ENCODE measurements around the gene TMEM9. TPM values are rescaled to one million over a fixed set of nuclear protein-coding genes. Genes with fewer than 3 reads are reported as not detected.
A peak's percentile ranks its signal among the peaks of the same experiment; 100 is the strongest.

Gene TMEM9
- polyA plus RNA-seq, 10 donors, result 40.6 to 78.4 (median 58.4) TPM

DNA sequence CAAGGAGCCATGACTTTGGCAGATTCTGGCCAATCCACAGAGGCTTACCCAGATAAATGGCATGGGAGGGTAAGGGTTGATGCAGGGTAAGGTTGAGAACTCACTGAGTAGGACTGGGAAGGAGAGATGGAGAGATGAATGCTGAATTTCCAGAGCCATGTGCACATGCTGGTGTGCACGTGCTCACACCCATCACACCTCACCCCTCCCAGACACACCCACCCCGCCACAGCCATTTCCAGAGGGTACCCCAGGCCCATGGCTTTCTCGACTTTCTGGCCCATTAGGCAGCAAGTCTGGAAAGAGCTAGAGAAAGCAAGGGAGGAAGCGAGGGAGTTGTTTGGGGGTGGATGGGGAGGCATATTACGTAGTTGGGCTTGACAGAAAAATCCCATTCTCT lies 43.7 kb downstream of the TMEM9 start:
- no peak for DNase-seq

DNA sequence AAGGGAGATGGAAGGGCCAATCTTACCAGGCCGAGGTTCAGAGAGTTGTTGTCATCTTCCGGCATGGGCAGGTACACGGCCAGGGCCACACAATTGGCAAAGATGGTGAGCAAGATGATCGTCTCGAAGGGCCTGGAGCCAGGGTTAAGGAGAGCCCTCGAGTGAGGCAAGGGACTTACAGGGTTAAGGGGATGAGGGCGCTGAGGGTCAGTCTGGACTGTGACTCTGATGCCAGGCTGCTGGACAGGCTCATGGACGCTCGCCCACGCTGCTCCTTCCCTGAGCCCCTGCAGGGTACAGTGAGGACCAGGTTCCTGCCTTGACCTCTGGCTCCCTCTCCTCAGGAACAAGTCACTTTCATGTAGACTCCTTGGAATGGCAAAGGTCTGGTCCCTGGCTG lies 44.1 kb downstream of the TMEM9 start:
- DNase-seq, result no peak

DNA sequence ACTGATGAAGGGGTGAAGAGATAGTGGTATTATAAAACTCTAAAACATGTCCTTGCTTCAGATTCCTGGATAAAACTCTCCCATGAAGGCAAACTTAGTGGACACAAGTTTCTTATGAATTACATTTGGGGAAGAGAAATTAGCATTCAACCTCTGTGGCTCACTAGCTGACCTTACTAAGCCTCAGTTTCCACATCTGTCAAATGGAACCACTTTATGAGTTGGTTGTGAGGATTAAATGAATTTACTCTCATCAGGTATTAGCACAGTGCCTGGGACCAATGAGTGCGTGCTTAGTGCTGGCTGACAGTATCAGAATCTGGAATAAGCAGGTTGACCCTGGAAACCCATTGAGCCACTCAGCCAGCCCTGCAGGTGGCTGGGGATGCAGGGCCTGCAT lies 44.6 kb downstream of the TMEM9 start:
- no peak for DNase-seq

DNA sequence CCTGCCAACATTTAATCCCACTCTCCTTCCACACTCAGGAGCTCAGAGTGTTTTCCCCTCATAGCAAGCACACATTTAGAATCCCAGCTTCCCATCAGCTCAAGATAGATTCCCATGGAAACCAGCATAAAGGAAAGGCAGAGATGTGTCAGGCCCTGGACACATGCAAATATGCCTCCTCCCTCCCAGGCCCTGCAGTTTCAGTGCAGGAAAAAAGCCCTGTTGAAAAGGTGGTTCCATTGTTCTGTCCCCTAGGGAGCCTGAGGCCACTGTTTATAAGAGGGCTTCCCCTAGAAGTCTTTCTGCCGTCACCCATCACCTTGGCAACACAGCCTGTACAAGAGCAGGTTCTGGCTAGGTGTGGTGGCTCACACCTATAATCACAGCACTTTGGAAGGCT lies 45.7 kb downstream of the TMEM9 start:
- no peak for DNase-seq

DNA sequence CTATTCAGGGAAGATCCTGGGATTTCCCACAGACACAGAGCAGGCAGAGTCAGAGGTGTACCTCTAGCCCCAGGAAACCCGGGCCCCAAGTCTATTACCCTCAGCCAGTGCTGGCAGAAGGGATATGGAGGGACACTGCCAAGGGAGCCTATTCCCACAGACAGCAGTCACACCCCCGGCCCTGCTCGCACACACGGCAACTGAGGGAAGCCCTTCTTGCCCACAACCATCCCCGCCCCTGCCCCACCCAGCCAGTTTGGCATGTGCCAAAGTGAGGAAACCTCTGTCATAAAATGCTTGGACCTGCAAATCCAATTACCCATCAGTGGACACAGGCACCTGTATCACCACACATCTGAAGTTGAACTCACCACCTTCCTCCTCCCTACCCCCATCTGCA lies 48.6 kb downstream of the TMEM9 start:
- DNase-seq, result no peak

DNA sequence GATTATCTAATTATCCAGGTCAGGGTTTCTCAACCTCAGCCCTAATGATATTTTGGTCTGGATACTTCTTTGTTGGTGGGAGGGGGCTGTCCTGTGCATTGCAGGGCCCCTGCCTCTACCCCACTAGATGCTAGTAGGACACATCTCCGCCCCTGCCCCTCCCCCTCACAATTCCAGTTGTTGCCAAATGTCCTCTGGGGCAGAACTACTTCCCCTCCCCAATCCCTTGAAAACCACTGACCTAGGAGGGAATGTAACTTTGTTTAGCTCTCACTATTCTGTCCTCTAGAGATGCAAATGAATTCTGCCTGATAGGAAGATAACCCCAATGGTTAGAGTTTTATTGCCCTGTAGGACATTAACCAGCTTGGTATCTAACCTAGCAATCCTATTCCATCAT lies 50.1 kb downstream of the TMEM9 start:
- no peak for DNase-seq

DNA sequence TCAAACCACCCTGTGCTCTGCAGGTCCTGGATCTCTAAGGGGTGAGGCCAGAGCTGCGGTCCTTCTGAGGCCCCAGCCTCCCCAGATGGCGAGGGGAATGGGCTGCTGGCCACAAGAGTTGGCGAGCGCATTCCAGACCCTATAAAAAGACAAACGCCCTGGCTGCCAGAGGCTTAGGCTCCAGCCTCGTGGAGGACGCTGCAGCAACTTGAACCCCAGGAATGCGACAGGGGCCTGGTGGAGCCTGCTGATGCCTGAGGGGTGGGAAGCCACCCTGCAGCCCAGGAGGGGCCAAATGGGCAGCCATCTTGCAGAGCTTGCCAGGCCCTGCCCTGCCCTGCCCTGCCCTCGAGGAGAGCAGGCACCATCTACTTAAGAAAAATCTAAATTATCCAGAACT lies 50.6 kb downstream of the TMEM9 start:
- peak in 1 of 3 donors; percentile 42 for DNase-seq

DNA sequence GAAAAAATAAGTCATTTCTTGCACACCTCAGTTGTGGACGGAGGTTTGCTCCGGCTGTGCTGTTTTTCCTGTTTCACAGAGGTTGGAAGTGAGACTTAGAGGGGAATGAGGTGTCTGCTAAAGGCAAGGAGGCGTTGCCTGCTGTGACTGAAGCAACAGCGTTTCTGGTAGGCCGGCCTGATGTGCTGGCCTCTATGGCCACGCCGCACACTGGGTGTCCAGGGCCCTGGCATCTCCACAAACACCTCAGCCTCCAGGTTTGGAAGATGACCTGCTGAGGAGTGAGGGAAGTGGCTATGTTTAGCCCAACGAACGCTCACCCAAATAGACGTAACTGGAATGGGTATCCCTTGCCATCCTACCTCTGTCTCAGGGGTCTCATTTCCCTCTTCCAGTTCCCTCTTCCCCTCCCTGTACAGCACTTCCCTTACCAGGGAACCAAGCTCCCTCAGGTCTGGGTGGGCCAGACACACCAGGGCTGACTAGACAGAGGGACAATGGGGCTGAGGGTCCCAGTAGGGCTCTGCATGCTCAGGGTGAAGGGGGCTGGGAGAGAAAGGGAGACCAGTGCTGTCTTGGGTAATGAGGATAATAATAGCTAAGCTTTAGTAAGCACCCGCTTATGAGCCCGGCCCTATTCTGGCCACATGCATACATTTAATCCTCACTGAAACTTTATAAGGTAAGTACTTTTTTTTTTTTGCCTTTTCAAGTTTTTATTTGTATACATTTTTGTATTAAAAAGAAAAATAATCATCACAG lies 53.9 kb downstream of the TMEM9 start:
- DNase-seq, result no peak

DNA sequence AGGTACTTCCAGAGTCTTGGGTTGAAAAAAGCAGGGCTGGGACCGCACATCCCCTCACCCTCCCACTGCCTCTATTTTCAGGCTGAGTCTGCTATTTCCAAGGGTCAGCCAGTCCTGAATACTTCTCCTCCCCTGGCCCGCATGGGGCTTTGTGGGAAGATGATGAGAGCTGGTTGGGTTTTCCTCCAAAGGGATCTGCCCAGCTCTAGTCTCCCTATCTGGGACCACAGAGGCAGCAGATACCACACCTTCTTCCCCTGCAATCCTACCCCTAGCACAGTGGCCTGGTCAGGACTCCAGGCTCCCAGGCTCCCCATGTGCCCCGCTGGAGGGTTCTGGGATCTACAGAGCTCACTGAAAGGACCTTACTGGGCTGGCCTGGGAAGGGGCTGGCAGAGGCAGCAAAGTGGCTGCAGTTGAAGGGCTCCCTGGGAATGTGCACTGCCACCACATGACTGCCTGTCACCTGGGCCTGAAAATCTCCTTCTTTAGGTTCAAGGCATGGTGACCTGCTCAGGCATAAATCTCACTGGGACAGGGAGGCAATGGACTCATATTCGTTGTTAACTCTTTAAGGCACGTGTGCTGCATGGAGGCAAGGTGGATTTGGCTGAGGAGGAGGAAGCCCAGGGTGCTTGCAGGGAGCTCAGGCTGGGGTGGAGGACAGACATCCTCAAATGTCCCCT lies 55.1 kb downstream of the TMEM9 start:
- no peak for DNase-seq

DNA sequence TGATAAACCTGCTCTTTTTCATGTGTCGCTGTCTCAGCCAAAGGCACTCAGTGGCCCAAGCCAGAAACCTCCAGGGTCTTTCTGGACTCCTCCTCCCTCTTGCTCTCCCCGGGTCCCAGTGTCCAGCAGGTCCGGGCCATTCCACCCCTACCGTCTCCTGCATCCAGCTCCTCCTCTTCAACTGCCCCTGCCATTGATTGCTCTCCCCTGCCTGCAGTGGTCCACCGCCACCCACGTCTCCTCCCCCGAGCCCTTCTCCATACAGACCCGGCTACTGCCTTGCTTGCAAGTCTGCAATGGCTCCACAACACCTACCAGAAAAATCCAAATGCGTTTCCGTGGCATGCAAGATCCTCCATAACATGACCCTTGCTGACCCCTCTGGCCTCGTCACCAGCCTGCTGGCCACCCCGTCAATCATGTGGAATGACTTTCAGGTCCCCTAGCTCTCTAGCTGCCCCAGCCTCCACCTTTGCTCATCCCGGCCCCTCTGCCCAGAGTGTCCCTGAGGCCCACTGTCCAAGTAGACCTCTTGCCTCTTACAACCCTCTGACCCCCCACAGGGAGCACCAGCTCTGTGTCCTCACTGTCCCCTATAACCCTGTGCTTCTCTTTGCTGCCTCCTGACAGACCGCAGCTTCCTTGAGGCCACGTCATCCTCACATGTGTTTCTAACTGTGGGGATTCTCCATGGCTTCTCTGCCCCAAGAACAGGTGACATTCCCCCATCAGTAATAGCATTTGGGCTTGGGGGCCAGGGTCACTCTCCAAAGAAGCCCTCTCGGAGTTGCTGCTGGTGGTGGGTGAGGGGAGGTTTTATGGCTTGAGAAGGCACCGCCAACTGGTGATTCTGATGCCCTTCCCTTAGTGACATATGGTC lies 57.1 kb downstream of the TMEM9 start:
- no peak for DNase-seq

DNA sequence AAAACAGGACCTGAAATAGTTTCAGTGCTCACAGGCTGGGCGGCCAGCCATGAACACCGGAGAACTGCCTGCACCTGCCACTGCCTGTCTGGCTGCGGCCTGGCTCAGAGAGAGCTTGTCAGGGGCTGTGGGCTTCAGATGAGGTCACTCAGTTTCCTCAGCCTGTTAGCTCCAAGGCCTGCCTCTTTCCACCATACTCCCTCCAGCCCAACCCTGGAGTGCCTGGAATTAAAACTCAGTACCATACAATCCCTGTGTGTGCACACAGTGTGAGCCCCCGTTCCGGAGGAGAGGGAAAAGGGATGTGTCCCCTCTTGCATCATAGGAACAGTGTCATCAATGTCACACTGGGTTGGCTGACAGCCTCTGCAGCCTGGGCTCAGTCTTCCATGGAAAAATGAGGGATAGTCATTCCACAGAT lies 58.2 kb downstream of the TMEM9 start:
- DNase-seq, result peak; percentile 61 to 77 (median 73)

DNA sequence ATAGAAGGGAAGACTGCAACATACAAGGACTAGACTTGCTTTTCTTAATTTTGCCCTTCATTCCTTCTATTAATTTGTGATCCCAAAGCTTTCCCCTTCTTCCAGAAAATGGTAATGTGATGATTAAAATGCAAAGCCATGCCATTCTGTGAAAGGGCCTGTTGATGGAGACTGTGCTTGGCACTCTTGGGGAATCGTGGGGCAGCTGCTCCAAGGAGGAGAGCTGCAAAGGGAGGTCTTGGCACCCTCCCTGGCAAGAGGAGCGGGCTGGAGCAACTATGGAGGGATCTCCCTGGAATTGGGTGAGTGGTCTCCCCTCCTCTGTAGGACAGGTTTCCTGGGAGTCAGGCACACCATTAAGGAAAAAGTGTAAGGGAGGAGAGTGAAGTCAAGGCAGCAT lies 58.7 kb downstream of the TMEM9 start:
- no peak for DNase-seq

DNA sequence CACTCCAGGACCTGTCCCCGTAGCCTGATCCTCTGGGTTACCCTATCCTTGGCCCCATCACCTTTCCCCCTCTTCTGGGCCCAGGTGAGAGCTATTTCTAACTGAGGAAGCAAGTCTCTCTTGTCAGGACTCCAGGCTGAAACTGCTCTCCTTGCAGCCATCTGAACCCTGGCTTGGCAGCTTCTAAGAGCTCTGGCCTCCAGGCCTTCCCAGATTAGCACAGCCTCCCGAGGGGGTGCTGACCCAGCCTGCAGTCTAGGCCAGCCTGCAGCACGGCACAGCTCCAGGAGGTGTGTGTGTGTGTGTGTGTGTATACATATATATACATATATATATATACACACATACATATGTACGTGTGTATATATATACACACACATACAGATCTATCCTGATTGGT lies 59.4 kb downstream of the TMEM9 start:
- DNase-seq, result peak in 2 of 3 donors; percentile 43 to 45

DNA sequence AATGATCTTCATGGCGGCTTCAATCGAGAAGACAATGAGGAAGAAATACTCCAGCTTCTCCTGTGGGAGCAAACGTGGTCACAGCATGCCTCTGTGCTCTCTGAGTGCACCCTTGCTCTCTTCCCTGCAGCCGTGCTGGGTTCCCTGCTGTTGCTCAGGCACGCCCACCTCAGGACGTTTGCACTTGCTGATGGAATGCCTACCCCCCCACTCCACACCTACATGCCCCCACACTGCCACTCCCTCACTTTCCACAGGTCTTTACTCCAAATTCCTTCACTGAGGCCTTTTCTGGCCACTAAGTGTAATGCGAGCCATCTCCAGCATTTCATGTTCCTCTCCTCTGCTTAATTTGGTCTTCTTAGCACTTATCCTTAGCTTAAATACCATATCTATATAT lies 60.3 kb downstream of the TMEM9 start:
- DNase-seq, result no peak

DNA sequence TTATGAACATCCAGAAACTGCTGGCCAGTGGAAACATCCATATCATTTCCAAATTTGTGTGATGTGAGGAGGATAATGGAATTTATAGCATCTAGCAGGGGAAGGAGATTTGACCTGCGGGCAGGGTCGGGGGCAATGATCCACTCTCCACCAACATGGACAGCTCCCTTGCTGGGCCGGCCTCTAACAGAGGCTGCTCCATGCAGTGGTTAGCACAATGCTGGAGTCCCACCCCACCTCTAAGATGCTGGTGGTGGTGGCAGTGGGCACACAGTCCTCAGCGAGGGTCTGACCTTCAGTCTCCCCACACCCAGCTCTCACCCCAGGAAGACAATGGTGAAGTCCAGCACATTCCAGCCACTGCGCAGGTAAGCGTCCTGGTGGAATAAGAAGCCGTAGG lies 60.7 kb downstream of the TMEM9 start:
- no peak for DNase-seq

DNA sequence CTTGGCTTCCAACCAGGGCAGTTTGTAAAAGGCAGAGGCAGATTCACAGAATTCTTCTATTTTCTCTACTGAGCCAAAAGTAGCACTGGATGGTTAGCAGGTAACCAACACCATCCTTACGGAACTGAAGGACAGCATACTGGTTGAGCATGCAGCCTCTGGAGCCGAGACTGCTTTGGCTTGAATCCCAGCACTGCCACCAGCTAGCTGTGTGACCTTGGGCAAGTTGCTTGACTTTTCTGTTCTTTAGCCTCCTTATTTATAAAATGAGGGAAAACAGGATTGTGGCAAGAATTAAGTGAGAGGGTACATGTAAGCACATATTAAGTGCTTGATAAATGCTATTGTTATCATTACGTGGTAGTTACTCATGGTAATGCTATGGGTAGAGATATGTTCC lies 61.5 kb downstream of the TMEM9 start:
- no peak for DNase-seq

DNA sequence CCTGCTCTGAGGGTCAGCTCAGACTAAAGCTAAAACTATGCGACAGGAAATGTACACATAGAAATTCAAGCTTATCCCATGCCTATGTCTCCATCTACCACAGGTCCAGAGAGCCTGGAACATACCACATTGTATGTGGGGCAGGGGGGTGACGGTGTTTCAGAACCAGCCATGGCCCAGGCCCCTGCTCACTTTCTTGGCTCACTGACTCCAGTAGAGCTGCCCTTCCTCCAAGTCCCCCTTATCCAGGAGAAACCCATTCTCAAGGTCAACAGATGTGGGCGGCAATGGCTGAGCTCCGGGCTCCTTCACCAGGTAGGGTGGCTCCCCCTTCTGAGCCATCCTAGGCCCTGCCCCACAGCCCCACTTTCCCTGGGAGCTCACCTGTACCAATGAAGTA lies 63.0 kb downstream of the TMEM9 start:
- DNase-seq, result no peak

DNA sequence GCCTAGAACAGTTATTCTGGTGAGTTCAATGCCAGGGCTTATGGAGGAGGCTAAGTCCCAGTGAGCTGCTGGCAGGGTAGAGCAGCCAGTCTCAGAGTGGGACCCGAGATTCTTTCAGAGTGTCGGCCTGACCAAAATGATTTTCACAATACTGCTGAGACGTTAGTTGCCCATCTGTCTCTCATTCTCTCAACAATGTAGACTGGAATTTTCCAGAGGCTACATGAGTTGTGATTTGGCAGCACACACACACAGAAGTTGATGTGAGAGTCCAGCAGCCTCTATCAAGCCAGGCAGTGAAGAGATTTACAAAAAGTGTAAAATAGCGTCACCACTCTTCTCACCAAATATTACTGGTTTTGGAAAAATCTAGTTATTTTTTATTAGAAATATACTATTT lies 63.7 kb downstream of the TMEM9 start:
- DNase-seq, result peak in 1 of 3 donors; percentile 58

DNA sequence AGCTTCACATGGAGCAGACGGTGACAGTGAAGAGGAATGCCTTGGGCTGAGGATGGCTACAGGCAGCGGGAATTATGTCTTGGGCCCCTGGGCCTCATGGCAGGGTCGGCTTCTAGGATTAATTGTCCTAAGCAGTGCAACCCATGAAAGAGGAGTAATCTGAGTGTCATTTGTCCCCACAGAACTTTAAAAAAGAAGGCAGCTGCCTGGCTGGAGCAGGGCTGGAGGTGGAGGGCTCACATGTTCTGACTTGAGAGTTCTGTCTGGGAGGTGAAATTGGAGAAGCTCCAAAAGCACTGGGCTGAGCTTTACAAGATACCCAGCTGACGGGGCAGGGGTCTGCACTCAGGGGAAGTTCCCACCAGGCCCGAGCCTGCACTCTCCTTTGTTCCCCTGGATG lies 64.7 kb downstream of the TMEM9 start:
- peak in 1 of 3 donors; percentile 24 for DNase-seq

DNA sequence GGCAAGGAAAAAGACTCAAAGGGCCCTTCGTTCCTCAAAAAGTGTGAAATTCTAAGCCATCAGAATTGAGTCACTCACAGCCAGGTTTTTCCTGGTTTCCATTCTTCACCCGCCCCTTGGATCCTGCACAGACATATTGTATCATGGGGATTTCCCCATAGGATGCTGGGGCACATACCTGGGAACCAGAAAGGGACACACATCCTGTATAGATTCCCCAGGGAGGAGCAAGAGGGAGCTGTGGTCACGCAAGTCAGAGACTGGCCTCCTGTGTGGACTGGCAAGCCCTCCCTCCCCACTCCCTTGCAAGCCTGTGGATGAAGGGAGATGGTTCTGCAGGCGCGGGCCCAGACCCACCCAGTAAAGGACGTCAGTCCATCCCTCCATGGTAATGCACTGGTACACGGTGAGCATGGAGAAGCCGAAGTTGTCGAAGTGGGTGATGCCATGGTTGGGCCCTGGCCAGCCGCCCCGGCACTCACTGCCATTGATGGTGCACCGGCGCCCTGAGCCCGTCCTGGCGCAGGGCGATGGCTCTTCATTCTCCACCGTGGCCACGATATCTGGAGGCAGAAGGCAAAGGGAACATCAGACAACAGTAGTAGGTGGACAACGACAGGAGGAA lies 65.3 kb downstream of the TMEM9 start:
- no peak for DNase-seq

DNA sequence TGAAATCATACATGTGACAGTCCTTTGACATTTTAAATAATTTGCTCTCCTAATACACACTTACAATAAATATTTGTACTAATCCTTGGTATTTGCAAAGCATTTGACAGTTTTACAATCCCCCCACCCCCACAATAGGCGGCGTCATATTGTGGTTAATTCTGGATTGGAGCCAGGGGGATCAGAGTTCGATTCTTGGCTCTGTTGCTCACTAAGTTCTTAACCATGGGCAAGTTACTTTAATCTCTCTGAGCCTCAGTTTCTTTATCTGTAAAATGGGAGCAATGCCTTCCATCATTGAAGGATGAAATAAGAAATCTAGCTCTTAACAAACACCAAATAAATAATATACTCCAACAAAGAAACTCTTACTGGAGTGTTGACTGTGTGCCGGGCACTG lies 65.9 kb downstream of the TMEM9 start:
- DNase-seq, result no peak

Data from muscle of back (tissue), 11 donors.